ENCODE measurements around the gene RAD51B.

GRCh38 chr14:68370057-68370360, 550.4 kb downstream of the RAD51B start:
- TF ChIP-seq CTCF (conservative IDR thresholded peaks at IDR 0.05; ENCODE audit: low read depth, low read length) (no peak), EZH2 (IDR thresholded peaks at IDR 0.05; ENCODE audit: borderline replicate concordance, low read depth, low read length, poor library complexity, severe bottlenecking) (no peak)

Data from A673 (cell line).